Measurements from ENCODE around the gene GAA.
A peak's percentile ranks its signal among the peaks of the same experiment; 100 is the strongest.

GAA gene

GRCh38 chr17:80071116-80071841 lies 30.1 kb upstream of the GAA start:
- TF ChIP-seq, protein P1, sequence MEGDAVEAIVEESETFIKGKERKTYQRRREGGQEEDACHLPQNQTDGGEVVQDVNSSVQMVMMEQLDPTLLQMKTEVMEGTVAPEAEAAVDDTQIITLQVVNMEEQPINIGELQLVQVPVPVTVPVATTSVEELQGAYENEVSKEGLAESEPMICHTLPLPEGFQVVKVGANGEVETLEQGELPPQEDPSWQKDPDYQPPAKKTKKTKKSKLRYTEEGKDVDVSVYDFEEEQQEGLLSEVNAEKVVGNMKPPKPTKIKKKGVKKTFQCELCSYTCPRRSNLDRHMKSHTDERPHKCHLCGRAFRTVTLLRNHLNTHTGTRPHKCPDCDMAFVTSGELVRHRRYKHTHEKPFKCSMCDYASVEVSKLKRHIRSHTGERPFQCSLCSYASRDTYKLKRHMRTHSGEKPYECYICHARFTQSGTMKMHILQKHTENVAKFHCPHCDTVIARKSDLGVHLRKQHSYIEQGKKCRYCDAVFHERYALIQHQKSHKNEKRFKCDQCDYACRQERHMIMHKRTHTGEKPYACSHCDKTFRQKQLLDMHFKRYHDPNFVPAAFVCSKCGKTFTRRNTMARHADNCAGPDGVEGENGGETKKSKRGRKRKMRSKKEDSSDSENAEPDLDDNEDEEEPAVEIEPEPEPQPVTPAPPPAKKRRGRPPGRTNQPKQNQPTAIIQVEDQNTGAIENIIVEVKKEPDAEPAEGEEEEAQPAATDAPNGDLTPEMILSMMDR (IDR thresholded peaks at IDR 0.05; ENCODE audit: low read depth, low read length), result no peak
- DNase-seq (ENCODE audit: extremely low read depth, low read depth), result peak; percentile 28

DNA sequence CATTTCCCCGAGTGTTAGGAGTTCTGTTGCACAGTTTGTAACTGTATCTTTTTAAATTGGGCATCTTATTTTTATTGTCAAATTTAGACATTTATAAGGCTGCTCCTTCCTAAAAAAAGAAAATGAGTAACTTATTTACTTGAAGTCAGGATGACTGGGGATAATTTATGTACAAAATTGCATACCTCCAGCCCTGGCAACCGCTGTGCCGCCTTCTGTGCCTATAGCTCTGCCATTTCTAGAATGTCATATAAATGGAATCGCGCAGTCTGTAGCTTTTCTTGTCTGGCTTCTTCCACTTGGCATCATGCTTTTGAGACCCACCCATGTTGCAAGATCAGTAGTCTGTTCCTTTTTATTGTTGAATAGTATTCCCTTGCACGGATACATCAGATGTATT lies 29.0 kb upstream of the GAA start:
- DNase-seq (ENCODE audit: extremely low read depth, low read depth), result no peak
- TF ChIP-seq, protein P1 (IDR thresholded peaks at IDR 0.05; ENCODE audit: low read depth, low read length), result no peak

- DNase-seq (ENCODE audit: extremely low read depth, low read depth), result no peak
- TF ChIP-seq, protein P1 (IDR thresholded peaks at IDR 0.05; ENCODE audit: low read depth, low read length), result no peak
Measured at GRCh38 chr17:80080081-80080480, 21.3 kb upstream of the GAA start.

DNA sequence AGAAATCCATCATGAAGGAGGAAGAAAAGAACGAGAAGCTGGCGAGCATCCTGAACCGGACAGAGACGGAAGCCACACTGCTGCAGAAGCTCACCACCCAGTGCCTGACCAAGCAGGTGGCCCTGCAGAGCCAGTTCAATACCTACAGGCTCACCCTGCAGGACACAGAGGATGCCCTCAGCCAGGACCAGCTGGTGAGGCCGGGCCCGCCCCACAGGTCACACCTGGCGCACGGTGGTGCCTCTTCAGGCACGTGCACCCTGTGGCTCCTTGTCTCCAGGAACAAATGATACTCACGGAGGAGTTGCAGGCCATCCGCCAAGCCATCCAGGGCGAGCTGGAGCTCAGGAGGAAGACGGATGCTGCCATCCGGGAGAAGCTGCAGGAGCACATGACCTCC lies 19.8 kb upstream of the GAA start:
- TF ChIP-seq, protein P1 (IDR thresholded peaks at IDR 0.05; ENCODE audit: low read depth, low read length), result no peak
- DNase-seq (ENCODE audit: extremely low read depth, low read depth), result no peak

GRCh38 chr17:80082403-80083135 lies 18.8 kb upstream of the GAA start:
- peak; percentile 43 for DNase-seq (ENCODE audit: extremely low read depth, low read depth)
- TF ChIP-seq, protein P1 (IDR thresholded peaks at IDR 0.05; ENCODE audit: low read depth, low read length), result peak; percentile 70

- TF ChIP-seq, protein P1 (IDR thresholded peaks at IDR 0.05; ENCODE audit: low read depth, low read length), result no peak
- no peak for DNase-seq (ENCODE audit: extremely low read depth, low read depth)
Measured at GRCh38 chr17:80083136-80083661, 18.2 kb upstream of the GAA start.

DNA sequence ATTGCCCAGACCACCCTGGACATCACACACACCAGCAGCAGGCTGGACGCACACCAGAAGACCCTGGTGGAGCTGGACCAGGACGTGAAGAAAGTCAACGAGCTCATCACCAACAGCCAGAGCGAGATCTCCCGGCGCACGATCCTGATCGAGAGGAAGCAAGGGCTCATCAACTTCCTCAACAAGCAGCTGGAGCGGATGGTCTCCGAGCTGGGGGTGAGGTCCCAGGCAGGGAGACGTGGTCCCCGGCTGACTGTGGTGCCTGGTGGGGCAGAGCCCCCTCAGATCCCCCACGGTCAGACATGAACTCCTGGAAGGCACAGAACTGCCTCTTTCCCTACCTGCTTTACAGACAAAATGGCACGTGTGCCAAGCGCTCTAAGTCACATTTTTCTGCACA lies 16.6 kb upstream of the GAA start:
- no peak for DNase-seq (ENCODE audit: extremely low read depth, low read depth)
- TF ChIP-seq, protein P1 (IDR thresholded peaks at IDR 0.05; ENCODE audit: low read depth, low read length), result no peak

Measured in AG09319 (cell line).